ENCODE measurements around the gene SKOR2.

SKOR2 gene
- 0 reads per million in 9 experiments for total RNA-seq

DNA sequence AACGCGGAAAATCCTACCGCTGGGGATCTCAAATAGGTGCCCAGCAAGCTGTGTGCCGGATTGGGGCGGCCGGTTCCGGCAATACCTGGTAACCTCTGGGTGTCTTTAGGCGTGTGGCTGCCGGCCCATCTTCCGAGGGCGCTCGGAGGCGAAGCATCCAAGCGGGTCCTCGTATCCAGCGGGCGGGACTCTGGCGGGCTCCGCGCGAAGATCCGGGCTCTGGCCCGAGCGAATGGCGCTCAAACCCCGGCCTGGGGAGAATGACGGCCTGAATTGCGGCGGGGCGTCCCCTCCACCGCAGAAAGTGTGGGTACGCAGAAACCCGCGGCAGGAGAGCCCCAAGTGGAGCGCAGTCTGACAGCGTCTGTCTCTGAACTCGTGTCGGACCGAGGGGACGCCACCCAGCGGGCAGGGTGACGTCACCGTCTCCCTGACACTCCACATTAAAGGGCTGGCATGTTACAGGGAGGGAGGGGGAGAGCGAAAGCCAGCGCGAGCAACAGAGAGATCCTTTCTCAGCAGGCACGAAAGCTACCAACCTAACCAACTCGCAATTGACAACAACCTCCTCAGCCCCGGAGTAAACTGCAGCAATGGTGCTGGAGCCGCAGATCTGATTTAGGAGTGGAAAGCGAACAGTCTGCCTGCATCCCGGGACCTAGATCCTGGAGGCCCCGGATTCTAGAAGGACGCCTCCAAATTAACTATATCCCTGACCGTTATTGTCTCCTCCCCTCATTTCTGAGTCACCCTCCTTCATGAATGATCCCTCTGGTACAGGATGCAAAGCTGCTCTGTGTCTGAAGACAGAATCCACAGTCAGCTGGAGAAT is at the start of gene SKOR2:
Gene SKOR2 (minus strand): TSS at position 372 of the 832 bp plus-strand sequence. CDS start 2,477 bp downstream, outside the sequence.
- H3K36me3 Mint-ChIP-seq (ENCODE audit: insufficient read depth), result no peaks in the 10 kb centered on the region
- peaks cover 0 to 5% of the 10 kb centered on the region in 2 donors for H3K4me1 Mint-ChIP-seq (ENCODE audit: low read depth in 2 of 2)
- DNase-seq, result no peak
- peaks cover 3 to 8% of the 10 kb centered on the region in 2 donors for H3K9me3 Mint-ChIP-seq
- H3K27me3 Mint-ChIP-seq, result peaks cover 78 to 83% of the 10 kb centered on the region in 2 donors
- no peak within 1 kb of the TSS for H3K27ac Mint-ChIP-seq
- no peak for ATAC-seq (replicated peaks)
- no peak within 1 kb of the TSS for H3K4me3 Mint-ChIP-seq

DNA sequence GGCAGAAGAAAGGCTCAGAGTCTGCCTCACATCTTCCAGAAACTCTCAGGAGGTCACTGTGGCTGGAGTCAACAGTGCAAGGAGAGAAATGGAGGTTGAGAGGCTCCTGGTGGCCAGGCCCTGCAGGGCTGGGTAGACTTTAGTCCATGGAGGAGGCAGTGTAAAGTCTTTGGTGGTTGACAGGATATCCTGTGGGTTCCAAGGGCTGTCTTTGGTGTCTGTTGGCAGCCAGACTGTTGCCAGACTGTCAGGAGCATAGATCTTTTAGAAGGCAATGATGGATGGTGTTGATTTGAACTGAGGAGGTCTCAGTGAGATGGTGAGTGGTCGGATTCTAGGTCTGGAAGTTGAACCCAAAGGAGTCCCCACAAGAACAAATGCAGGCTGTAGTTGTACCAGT is 45.0 kb upstream of the SKOR2 start:
- Mint-ChIP-seq H3K36me3 (ENCODE audit: insufficient read depth) (peaks cover 2% of the 10 kb centered on the region), H3K27ac (no peak overlapping the region), H3K9me3 (peaks cover 0 to 5% of the 10 kb centered on the region in 2 donors), H3K4me3 (no peak overlapping the region), H3K4me1 (ENCODE audit: low read depth in 2 of 2) (no peaks in the 10 kb centered on the region), H3K27me3 (peaks cover 16 to 22% of the 10 kb centered on the region in 2 donors)
- no peak for DNase-seq
- ATAC-seq (replicated peaks), result no peak

DNA sequence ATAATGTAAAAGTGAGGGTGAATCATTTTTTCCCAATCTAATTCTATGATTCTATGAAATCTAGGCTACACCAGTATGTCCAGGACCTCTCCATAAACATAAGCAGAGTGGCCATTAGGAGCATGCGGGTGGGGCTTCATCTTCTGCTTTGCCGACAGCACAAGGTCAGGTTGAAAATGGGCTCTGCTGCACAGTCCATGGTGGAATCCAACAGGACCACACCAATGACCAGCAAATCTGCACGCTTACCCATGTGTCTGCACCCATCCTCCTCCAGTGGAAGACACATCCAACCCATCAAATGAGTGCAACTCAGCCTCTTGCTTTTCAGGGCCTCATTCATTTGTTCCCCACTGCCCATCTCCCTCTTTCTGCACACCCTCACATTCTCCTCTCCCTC is 43.3 kb upstream of the SKOR2 start:
- Mint-ChIP-seq H3K9me3 (no peaks in the 10 kb centered on the region), H3K27me3 (peaks cover 19 to 28% of the 10 kb centered on the region in 2 donors), H3K4me3 (no peak overlapping the region), H3K4me1 (ENCODE audit: low read depth in 2 of 2) (no peaks in the 10 kb centered on the region), H3K27ac (no peak overlapping the region), H3K36me3 (ENCODE audit: insufficient read depth) (peaks cover 2% of the 10 kb centered on the region)
- DNase-seq (no peak), ATAC-seq (replicated peaks) (no peak)

- H3K27me3 Mint-ChIP-seq, result peaks cover 45 to 58% of the 10 kb centered on the region in 2 donors
- H3K9me3 Mint-ChIP-seq, result no peaks in the 10 kb centered on the region
- H3K4me1 Mint-ChIP-seq (ENCODE audit: low read depth in 2 of 2), result no peaks in the 10 kb centered on the region
- no peak overlapping the region for H3K27ac Mint-ChIP-seq
- no peak for DNase-seq
- no peak overlapping the region for H3K4me3 Mint-ChIP-seq
- no peak for ATAC-seq (replicated peaks)
- H3K36me3 Mint-ChIP-seq (ENCODE audit: insufficient read depth), result no peaks in the 10 kb centered on the region
These were observed 37.3 kb upstream of the SKOR2 start for GRCh38 chr18:47288741-47289140.

DNA sequence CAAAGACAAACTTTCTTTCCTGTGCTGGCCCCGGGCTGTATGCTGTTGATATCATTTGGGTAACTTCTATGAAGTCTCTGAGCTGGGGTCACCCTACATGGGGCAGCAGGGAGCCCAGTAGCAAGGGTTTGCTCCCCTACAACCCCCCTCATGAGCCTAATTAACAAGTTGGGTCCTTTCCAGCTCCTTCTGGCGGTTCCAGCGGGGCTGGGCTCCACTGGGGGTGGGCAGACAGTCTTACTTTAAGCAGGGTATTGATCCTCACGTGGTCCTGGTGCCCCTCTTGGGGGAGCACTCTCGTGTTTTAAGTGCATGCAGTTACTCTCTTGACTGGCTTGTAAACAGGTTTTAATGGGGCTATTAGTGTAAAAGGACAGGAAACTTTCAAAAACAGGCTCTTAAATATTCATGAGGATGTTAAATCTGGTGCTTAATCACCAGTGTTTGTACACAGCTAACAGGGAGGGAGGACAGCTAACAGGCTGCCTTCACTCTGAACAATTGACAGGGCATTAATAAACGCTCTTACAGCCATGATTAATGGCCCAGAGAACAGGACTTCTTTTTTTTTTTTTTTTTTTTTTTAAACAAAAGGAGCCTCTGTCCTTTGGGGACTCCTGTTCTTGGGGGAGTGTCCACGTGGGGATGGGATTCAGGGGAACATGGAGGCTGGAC is 36.6 kb upstream of the SKOR2 start:
- no peaks in the 10 kb centered on the region for H3K4me1 Mint-ChIP-seq (ENCODE audit: low read depth in 2 of 2)
- DNase-seq, result no peak
- peaks cover 50 to 62% of the 10 kb centered on the region in 2 donors for H3K27me3 Mint-ChIP-seq
- no peak for ATAC-seq (replicated peaks)
- H3K36me3 Mint-ChIP-seq (ENCODE audit: insufficient read depth), result no peaks in the 10 kb centered on the region
- H3K9me3 Mint-ChIP-seq, result no peaks in the 10 kb centered on the region
- H3K27ac Mint-ChIP-seq, result no peak overlapping the region
- no peak overlapping the region for H3K4me3 Mint-ChIP-seq

- Mint-ChIP-seq H3K27ac (no peak overlapping the region), H3K9me3 (no peaks in the 10 kb centered on the region), H3K27me3 (peaks cover 52 to 54% of the 10 kb centered on the region in 2 donors), H3K4me3 (no peak overlapping the region), H3K36me3 (ENCODE audit: insufficient read depth) (no peaks in the 10 kb centered on the region), H3K4me1 (ENCODE audit: low read depth in 2 of 2) (no peaks in the 10 kb centered on the region)
- DNase-seq (no peak), ATAC-seq (replicated peaks) (no peak)
These were observed 35.4 kb upstream of the SKOR2 start for GRCh38 chr18:47286776-47287410.

- Mint-ChIP-seq H3K4me1 (ENCODE audit: low read depth in 2 of 2) (no peaks in the 10 kb centered on the region), H3K27me3 (peaks cover 50 to 52% of the 10 kb centered on the region in 2 donors), H3K4me3 (no peak overlapping the region), H3K36me3 (ENCODE audit: insufficient read depth) (no peaks in the 10 kb centered on the region), H3K9me3 (no peaks in the 10 kb centered on the region), H3K27ac (no peak overlapping the region)
- no peak for DNase-seq
- ATAC-seq (replicated peaks), result no peak
These were observed 34.0 kb upstream of the SKOR2 start for GRCh38 chr18:47285456-47285855.

DNA sequence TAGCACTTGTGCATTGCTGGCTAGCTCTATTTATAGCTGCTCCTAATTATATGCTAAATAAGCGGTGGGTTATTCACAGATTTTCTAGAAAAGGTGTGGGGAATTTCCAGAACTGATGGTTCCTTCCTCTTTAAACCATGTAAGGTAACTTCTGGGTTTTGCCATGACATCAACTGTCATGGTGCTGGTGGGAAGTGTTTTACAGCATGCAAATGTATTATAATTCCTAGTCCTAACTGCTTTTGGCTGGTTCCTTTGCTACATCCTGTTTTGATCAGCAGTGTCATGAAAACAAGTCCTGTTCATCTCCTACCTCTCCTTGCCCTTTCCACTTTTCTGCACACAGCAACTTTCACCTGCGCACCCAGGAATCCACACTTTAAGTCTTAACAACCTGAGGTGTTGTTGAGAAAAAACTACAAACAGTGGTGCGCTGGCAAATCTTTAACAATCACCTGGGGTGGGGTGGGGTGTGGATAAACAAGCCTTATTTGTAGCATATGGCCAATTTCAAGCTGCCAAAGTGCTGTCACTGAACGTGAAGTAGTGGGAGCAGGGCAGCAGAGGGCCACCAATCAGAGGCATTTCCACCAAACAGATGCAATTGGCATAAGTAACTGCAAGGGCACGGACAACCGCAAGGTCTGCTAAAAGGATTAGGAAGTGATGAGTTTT is 33.4 kb upstream of the SKOR2 start:
- Mint-ChIP-seq H3K27ac (no peak overlapping the region), H3K27me3 (peaks cover 46 to 51% of the 10 kb centered on the region in 2 donors), H3K36me3 (ENCODE audit: insufficient read depth) (no peaks in the 10 kb centered on the region), H3K4me3 (no peak overlapping the region), H3K4me1 (ENCODE audit: low read depth in 2 of 2) (no peaks in the 10 kb centered on the region), H3K9me3 (no peaks in the 10 kb centered on the region)
- DNase-seq, result no peak
- ATAC-seq (replicated peaks), result no peak

DNA sequence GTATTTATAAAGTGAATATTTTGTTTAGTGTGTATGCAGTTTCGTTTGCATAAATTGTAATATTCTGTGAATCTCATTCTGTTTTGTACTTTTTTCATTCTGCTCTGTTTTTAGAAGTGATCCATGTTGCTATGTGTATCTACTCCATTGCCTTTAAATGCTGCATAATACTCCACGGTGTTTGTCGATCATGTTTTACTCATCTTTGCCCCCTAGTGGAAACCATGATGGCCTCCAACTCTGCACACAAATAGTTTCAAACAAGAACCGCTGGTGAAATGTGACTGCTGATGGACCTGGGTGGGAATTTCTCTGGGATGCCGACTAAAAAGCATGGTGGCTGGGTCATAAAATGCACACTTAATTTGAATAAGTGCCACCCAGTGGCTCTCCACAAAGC is 32.0 kb upstream of the SKOR2 start:
- Mint-ChIP-seq H3K27ac (no peak overlapping the region), H3K4me1 (ENCODE audit: low read depth in 2 of 2) (no peaks in the 10 kb centered on the region), H3K27me3 (peaks cover 46 to 51% of the 10 kb centered on the region in 2 donors), H3K4me3 (no peak overlapping the region), H3K36me3 (ENCODE audit: insufficient read depth) (no peaks in the 10 kb centered on the region), H3K9me3 (no peaks in the 10 kb centered on the region)
- DNase-seq, result no peak
- no peak for ATAC-seq (replicated peaks)

- Mint-ChIP-seq H3K27me3 (peaks cover 47 to 57% of the 10 kb centered on the region in 2 donors), H3K4me3 (no peak overlapping the region), H3K9me3 (no peaks in the 10 kb centered on the region), H3K36me3 (ENCODE audit: insufficient read depth) (no peaks in the 10 kb centered on the region), H3K4me1 (ENCODE audit: low read depth in 2 of 2) (no peaks in the 10 kb centered on the region), H3K27ac (no peak overlapping the region)
- DNase-seq, result no peak
- ATAC-seq (replicated peaks), result no peak
These were observed 28.7 kb upstream of the SKOR2 start for GRCh38 chr18:47280121-47280520.

GRCh38 chr18:47274961-47275360 is 23.5 kb upstream of the SKOR2 start:
- Mint-ChIP-seq H3K36me3 (ENCODE audit: insufficient read depth) (no peaks in the 10 kb centered on the region), H3K9me3 (no peaks in the 10 kb centered on the region), H3K27me3 (peaks cover 30 to 54% of the 10 kb centered on the region in 2 donors), H3K4me1 (ENCODE audit: low read depth in 2 of 2) (no peaks in the 10 kb centered on the region), H3K4me3 (no peak overlapping the region), H3K27ac (no peak overlapping the region)
- DNase-seq (no peak), ATAC-seq (replicated peaks) (no peak)

DNA sequence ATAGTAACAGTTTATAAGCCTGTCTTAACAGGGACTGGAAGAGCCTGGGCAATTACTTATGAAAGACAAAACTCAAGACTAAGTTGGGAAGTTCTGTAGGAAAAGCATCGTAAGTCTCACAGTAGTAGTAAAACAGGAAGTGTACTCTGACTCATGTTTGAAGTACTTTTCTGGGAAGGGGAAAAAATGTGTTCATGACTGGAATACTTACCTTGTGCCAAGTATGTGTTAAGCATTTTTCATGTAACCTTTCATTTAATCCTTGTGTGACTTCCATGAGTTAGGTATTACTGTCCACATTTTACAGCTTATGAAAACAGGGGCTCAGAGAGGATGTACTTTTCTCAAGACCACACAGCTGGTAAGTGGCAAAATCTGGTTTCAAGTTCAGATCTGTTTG is 13.7 kb upstream of the SKOR2 start:
- DNase-seq (no peak), ATAC-seq (replicated peaks) (no peak)
- Mint-ChIP-seq H3K9me3 (peaks cover 0 to 2% of the 10 kb centered on the region in 2 donors), H3K4me1 (ENCODE audit: low read depth in 2 of 2) (no peaks in the 10 kb centered on the region), H3K27ac (no peak overlapping the region), H3K4me3 (no peak overlapping the region), H3K27me3 (peaks cover 50 to 65% of the 10 kb centered on the region in 2 donors), H3K36me3 (ENCODE audit: insufficient read depth) (no peaks in the 10 kb centered on the region)

DNA sequence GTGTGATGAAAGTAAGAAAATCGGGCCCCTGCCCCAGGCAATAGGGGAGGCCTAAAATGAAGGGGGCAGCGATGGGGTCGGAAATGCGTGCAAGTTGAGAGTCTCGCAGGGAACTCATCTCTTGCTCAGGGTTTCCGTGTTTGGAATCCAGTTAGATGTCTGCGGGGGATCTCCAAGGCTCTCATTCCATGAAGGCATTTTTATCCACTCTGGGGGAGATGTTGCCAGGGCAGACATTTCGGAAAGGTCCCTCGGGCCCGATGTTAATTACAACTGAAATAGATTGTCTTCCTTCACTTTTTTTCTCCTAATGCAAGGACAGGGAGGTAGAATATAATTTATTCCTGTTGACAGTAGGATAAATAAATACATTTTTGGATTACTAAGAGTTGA is 12.8 kb upstream of the SKOR2 start:
- Mint-ChIP-seq H3K9me3 (peaks cover 0 to 4% of the 10 kb centered on the region in 2 donors), H3K27me3 (peaks cover 59 to 74% of the 10 kb centered on the region in 2 donors), H3K27ac (no peak overlapping the region), H3K4me1 (ENCODE audit: low read depth in 2 of 2) (no peaks in the 10 kb centered on the region), H3K4me3 (no peak overlapping the region), H3K36me3 (ENCODE audit: insufficient read depth) (no peaks in the 10 kb centered on the region)
- ATAC-seq (replicated peaks), result no peak
- no peak for DNase-seq
